CD4-positive, alpha-beta T cell (primary cell): ENCODE measurements around the gene CYP3A4. TPM values are rescaled to one million over a fixed set of nuclear protein-coding genes. Genes with fewer than 3 reads are reported as not detected.

Experiments
- ATAC-seq: fragments of 200-7000 bp; cut with Tn5 transposase; one replicate; pipeline ENCODE4 v1.10.0; 2022; ENCODE audit warnings: mild to moderate bottlenecking; ENCODE audit not compliant: poor library complexity
- CTCF ChIA-PET: fragments of 350-600 bp; sonication (Branson Sonifier 250); formaldehyde crosslinking; loops from one replicate; lab custom pipeline; 2021; ENCODE audit warnings: antibody characterized with exemption, inconsistent platforms; lab: Charles Lee
- POLR2A ChIA-PET: fragments of 350-600 bp; sonication (Branson Sonifier 250); formaldehyde crosslinking; loops from one replicate; lab custom pipeline; 2021; ENCODE audit warnings: antibody characterized with exemption, inconsistent platforms; lab: Charles Lee
- DNase-seq, 14 experiments: peaks; one replicate each; pipeline ENCODE4 v3.0.0-alpha.2; 2013 to 2020; ENCODE audit warnings: mixed read lengths in 2 of 14
- H3K27ac ChIP-seq, 2 donors: one replicate each; pipeline versions ENCODE4 v1.5.1 to v1.7.0; 2013; ENCODE audit warnings: low read length in 2 of 2, low read depth in 1 of 2, mild to moderate bottlenecking in 1 of 2
- H3K27me3 ChIP-seq, 2 experiments: 1 replicate in 1 of 2; 2 replicates in 1 of 2; pipeline versions ENCODE4 v1.6.1 to v1.7.0; 2013; ENCODE audit warnings: low read length in 2 of 2, control low read depth in 1 of 2, mild to moderate bottlenecking in 1 of 2, moderate library complexity in 1 of 2; ENCODE audit not compliant: insufficient read depth in 2 of 2, control insufficient read depth in 1 of 2
- H3K36me3 ChIP-seq: one replicate; pipeline ENCODE4 v1.6.1; 2013; ENCODE audit warnings: low read length, control low read depth; ENCODE audit not compliant: insufficient read depth
- H3K4me1 ChIP-seq: one replicate; pipeline ENCODE4 v1.6.1; 2013; ENCODE audit warnings: low read length, control low read depth; ENCODE audit not compliant: insufficient read depth
- H3K4me3 ChIP-seq: one replicate; pipeline ENCODE4 v1.5.1; 2013; ENCODE audit warnings: mild to moderate bottlenecking, low read length, moderate library complexity
- H3K9me3 ChIP-seq, 2 experiments: 1 replicate in 1 of 2; 2 replicates in 1 of 2; pipeline versions ENCODE4 v1.6.1 to v1.7.0; 2013; ENCODE audit warnings: low read length in 2 of 2, mild to moderate bottlenecking in 2 of 2, control low read depth in 1 of 2, moderate library complexity in 1 of 2; ENCODE audit not compliant: control insufficient read depth in 1 of 2, insufficient read depth in 1 of 2
- H3K27ac Mint-ChIP-seq: one replicate; pipeline ENCODE4 v1.8.0; 2020; ENCODE audit warnings: mixed read lengths
- H3K27me3 Mint-ChIP-seq: one replicate; pipeline ENCODE4 v1.8.0; 2021; ENCODE audit warnings: mixed read lengths
- H3K36me3 Mint-ChIP-seq: one replicate; pipeline ENCODE4 v1.8.0; 2021; ENCODE audit warnings: low read depth, mixed read lengths
- H3K4me1 Mint-ChIP-seq: one replicate; pipeline ENCODE4 v1.8.0; 2021; ENCODE audit warnings: low read depth, mixed read lengths
- H3K4me3 Mint-ChIP-seq: one replicate; pipeline ENCODE4 v1.8.0; 2020; ENCODE audit warnings: mild to moderate bottlenecking, mixed read lengths
- H3K9me3 Mint-ChIP-seq: one replicate; pipeline ENCODE4 v1.8.0; 2020; ENCODE audit warnings: mixed read lengths
- CTCF ChIP-seq: fragments of 200-600 bp; IDR thresholded peaks from one replicate; pipeline ENCODE4 v1.8.0; 2022; ENCODE audit warnings: antibody characterized with exemption, mild to moderate bottlenecking
- intact Hi-C, 2 experiments: fragments of 100-400 bp; cut with DNase I in 1 of 2; cut with micrococcal nuclease in 1 of 2; formaldehyde crosslinking; loops; one replicate each; pipeline versions ENCODE4 v1.15.1 to v1.9.0; 2023 to 2025; cut with DNase I, micrococcal nuclease
- total RNA-seq, 174 experiments: library from RNA in 2 of 174; stranded (reverse) in 2 of 174; gene quantifications; one replicate each; pipeline ENCODE4 v1.2.3 and lab custom pipeline; 2021 to 2026

Gene CYP3A4
- total RNA-seq, 2 experiments from 2014 or later: not detected

DNA sequence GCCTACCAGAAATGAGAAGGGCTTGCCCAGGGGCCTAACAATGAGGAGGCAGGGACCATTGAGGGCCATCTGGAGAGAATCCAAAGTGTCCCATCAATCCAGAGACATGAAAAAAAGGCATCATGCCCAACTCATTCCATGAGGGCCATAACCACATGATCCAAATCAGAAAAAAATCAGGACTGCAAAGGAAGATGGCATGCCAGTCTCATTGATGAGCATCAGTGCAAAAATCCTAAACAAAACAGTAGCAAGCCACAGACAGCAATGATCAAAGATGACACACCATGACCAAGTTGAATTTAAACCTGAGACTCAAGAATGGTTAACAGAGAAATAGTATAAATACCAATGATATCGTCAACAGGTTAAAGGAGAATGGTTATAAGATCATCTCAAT lies 7.0 kb upstream of the CYP3A4 start:
- intact Hi-C loops: no loop called here
- H3K4me1 Mint-ChIP-seq: peaks cover 7% of the 10 kb centered on the region
- ChIA-PET POLR2A (no interaction called here), CTCF (no interaction called here)
- H3K27me3 ChIP-seq: no peaks in the 10 kb centered on the region
- DNase-seq (no peak), ATAC-seq (no peak)
- no peak overlapping the region for H3K4me3 Mint-ChIP-seq
- no peaks in the 10 kb centered on the region for H3K9me3 ChIP-seq
- H3K27me3 Mint-ChIP-seq: peaks cover 12% of the 10 kb centered on the region
- H3K27ac ChIP-seq: no peak overlapping the region
- H3K36me3 ChIP-seq: no peaks in the 10 kb centered on the region
- no peak overlapping the region for H3K4me3 ChIP-seq
- no peaks in the 10 kb centered on the region for H3K4me1 ChIP-seq
- TF ChIP-seq CTCF: no peak
- H3K36me3 Mint-ChIP-seq: no peaks in the 10 kb centered on the region
- no peaks in the 10 kb centered on the region for H3K9me3 Mint-ChIP-seq
- H3K27ac Mint-ChIP-seq: no peak overlapping the region

GRCh38 chr7:99790407-99790806 lies 6.4 kb upstream of the CYP3A4 start:
- Mint-ChIP-seq H3K4me3 (no peak overlapping the region), H3K27ac (no peak overlapping the region), H3K36me3 (no peaks in the 10 kb centered on the region), H3K9me3 (no peaks in the 10 kb centered on the region), H3K4me1 (peaks cover 7% of the 10 kb centered on the region), H3K27me3 (peaks cover 9% of the 10 kb centered on the region)
- no peak overlapping the region for H3K4me3 ChIP-seq
- ChIA-PET POLR2A (no interaction called here), CTCF (interaction anchor here (0.6 kb wide), 1 partner anchor 1156 kb away, joined by 3 read pairs; no protein-coding TSS in a partner anchor)
- no peak for TF ChIP-seq CTCF
- H3K27me3 ChIP-seq: no peaks in the 10 kb centered on the region
- H3K4me1 ChIP-seq: no peaks in the 10 kb centered on the region
- no peaks in the 10 kb centered on the region for H3K9me3 ChIP-seq
- H3K27ac ChIP-seq: no peak overlapping the region
- intact Hi-C loops: no loop called here
- ATAC-seq: no peak
- no peak for DNase-seq
- H3K36me3 ChIP-seq: no peaks in the 10 kb centered on the region

GRCh38 chr7:99789441-99790070 lies 5.6 kb upstream of the CYP3A4 start:
- no peaks in the 10 kb centered on the region for H3K27me3 ChIP-seq
- POLR2A ChIA-PET: no interaction called here
- no peak for TF ChIP-seq CTCF
- peaks cover 7% of the 10 kb centered on the region for H3K4me1 Mint-ChIP-seq
- CTCF ChIA-PET: no interaction called here
- H3K4me3 ChIP-seq: no peak overlapping the region
- intact Hi-C loops: no loop called here
- DNase-seq: no peak
- no peak for ATAC-seq
- peaks cover 3% of the 10 kb centered on the region for H3K27me3 Mint-ChIP-seq
- no peak overlapping the region for H3K27ac ChIP-seq
- H3K27ac Mint-ChIP-seq: no peak overlapping the region
- no peak overlapping the region for H3K4me3 Mint-ChIP-seq
- H3K4me1 ChIP-seq: no peaks in the 10 kb centered on the region
- H3K9me3 Mint-ChIP-seq: no peaks in the 10 kb centered on the region
- H3K9me3 ChIP-seq: no peaks in the 10 kb centered on the region
- H3K36me3 Mint-ChIP-seq: no peaks in the 10 kb centered on the region
- H3K36me3 ChIP-seq: no peaks in the 10 kb centered on the region
